Gastroesophageal sphincter (tissue), 4 donors: ENCODE data around the gene SLC25A41. TPM values are rescaled to one million over a fixed set of nuclear protein-coding genes. Genes with fewer than 3 reads are reported as not detected.

ENCODE experiments used
- ATAC-seq: fragments of 150-250 bp; one replicate; pipeline ENCODE4 v1.9.1; 2016; ENCODE audit warnings: mild to moderate bottlenecking, moderate library complexity
- H3K27ac ChIP-seq, 4 donors: fragments of 200-600 bp; sonication (generic) in 3 of 4; 1 replicate in 3 of 4; 2 replicates in 1 of 4; pipeline ENCODE4 v1.5.1; 2016 to 2019
- H3K27me3 ChIP-seq: fragments of 200-600 bp; sonication (generic); one replicate; pipeline ENCODE4 v1.5.1; 2019
- H3K36me3 ChIP-seq, 2 donors: fragments of 200-600 bp; sonication (generic); one replicate each; pipeline ENCODE4 v1.5.1; 2019; ENCODE audit warnings: control low read depth in 1 of 2
- H3K4me1 ChIP-seq, 3 donors: fragments of 200-600 bp; sonication (generic); 1 replicate in 2 of 3; 2 replicates in 1 of 3; pipeline ENCODE4 v1.5.1; 2016 to 2019; ENCODE audit warnings: control low read depth in 2 of 3
- H3K4me3 ChIP-seq, 2 donors: fragments of 200-600 bp; sonication (generic); one replicate each; pipeline ENCODE4 v1.5.1; 2019; ENCODE audit warnings: mild to moderate bottlenecking in 1 of 2, moderate library complexity in 1 of 2
- H3K9me3 ChIP-seq, 3 donors: fragments of 200-600 bp; sonication (generic); one replicate each; pipeline ENCODE4 v1.5.1; 2017 to 2019; ENCODE audit warnings: control low read depth in 2 of 3
- CTCF ChIP-seq, 4 experiments: fragments of 200-600 bp in 2 of 4; fragments of 450-650 bp in 2 of 4; sonication (generic) in 1 of 4; IDR thresholded peaks; one replicate each; pipeline ENCODE4 v1.5.1; 2017 to 2019; ENCODE audit warnings: antibody characterized with exemption in 4 of 4, mild to moderate bottlenecking in 2 of 4, moderate library complexity in 2 of 4
- EP300 ChIP-seq: sonication (generic); formaldehyde crosslinking; IDR thresholded peaks from one replicate; pipeline ENCODE4 v1.6.1; 2017; ENCODE audit warnings: antibody characterized with exemption, mild to moderate bottlenecking
- POLR2A ChIP-seq, 2 donors: fragments of 450-650 bp; IDR thresholded peaks; one replicate each; pipeline ENCODE4 v1.6.1; 2017; ENCODE audit warnings: antibody characterized with exemption in 2 of 2, mild to moderate bottlenecking in 2 of 2, moderate library complexity in 1 of 2
- POLR2AphosphoS5 ChIP-seq: sonication (generic); formaldehyde crosslinking; IDR thresholded peaks from one replicate; pipeline ENCODE4 v1.6.1; 2017; ENCODE audit warnings: antibody characterized with exemption
- WGBS, 2 donors: methylation state at CpG; one replicate each; pipeline ENCODE4 v1.1.5; 2018; ENCODE audit warnings: low coverage in 1 of 2; 5-methylcytosine and 5-hydroxymethylcytosine counted together
- total RNA-seq, 4 donors: library from RNA; depleted of rRNA; stranded (reverse); fragments of >200 nt; gene quantifications; one replicate each; pipeline ENCODE4 v1.1.0, GENCODE V29; 2016

SLC25A41 gene
- total RNA-seq, 4 donors from 2014 or later, result 0.27 to 1.3 TPM; not detected in 2

- Histone ChIP-seq H3K9me3 (no peaks in the 10 kb centered on the region), H3K27ac (no peak overlapping the region)
- no peak for TF ChIP-seq EP300
- no peak for TF ChIP-seq POLR2A (IDR thresholded peaks at IDR 0.05)
- TF ChIP-seq POLR2AphosphoS5, result no peak
- TF ChIP-seq CTCF (IDR thresholded peaks at IDR 0.05), result no peak
These were observed 37.3 kb downstream of the SLC25A41 start for GRCh38 chr19:6396305-6396704.

DNA sequence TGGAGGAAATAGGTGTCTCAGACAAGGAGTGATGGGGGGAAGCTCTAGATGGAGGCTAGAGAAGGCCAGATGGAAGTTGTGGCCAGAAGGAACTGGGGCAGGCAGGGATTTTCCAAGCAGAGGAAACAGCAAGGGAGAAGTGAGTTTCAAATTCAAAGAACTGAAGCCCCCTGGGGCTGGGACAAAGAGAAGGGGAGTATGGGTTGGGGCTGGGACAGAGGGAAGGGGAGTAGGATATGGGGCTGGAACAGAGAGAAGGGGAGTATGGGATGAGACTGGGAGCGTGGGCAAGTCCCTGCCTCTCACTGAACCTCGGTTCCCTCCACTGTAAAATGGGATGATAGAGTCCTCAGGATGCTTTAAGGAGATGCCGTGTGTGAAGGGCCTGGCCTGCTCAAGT lies 38.7 kb downstream of the SLC25A41 start:
- ATAC-seq, result no peak
- Histone ChIP-seq H3K4me1 (peaks cover 0 to 19% (median 7%) of the 10 kb centered on the region in 3 donors), H3K9me3 (no peaks in the 10 kb centered on the region), H3K27me3 (no peaks in the 10 kb centered on the region), H3K27ac (no peak overlapping the region), H3K4me3 (no peak overlapping the region), H3K36me3 (peaks cover 0 to 18% of the 10 kb centered on the region in 2 donors)
- 86 to 94% methylated on average over 2 to 3 of the region's 3 CpGs for WGBS, 2 donors
- TF ChIP-seq POLR2AphosphoS5, result no peak
- no peak for TF ChIP-seq EP300

More at GRCh38 chr19:6396305-6396704, 37.3 kb downstream of the SLC25A41 start:
- ATAC-seq, result no peak
- H3K27me3 ChIP-seq, result no peaks in the 10 kb centered on the region
- H3K4me1 ChIP-seq, result peaks cover 0 to 19% (median 7%) of the 10 kb centered on the region in 3 donors
- 83% methylated on average over 11 of the region's 12 CpGs; no CpG with 5 or more reads in 1 of the 2 donors for WGBS, 2 donors
- H3K36me3 ChIP-seq, result peaks cover 0 to 3% of the 10 kb centered on the region in 2 donors
- no peak overlapping the region for H3K4me3 ChIP-seq

GRCh38 chr19:6393983-6394412 lies 39.6 kb downstream of the SLC25A41 start:
- 39 to 49% methylated on average over 4 to 6 of the region's 14 CpGs for WGBS, 2 donors
- no peaks in the 10 kb centered on the region for H3K27me3 ChIP-seq
- no peaks in the 10 kb centered on the region for H3K9me3 ChIP-seq
- peaks cover 0 to 19% (median 7%) of the 10 kb centered on the region in 3 donors for H3K4me1 ChIP-seq
- H3K36me3 ChIP-seq, result peaks cover 0 to 26% of the 10 kb centered on the region in 2 donors
- H3K4me3 ChIP-seq, result peak overlapping the region; percentile 69 to 72
- peak overlapping the region; percentile 91 to 98 (median 95) for H3K27ac ChIP-seq
- no peak for ATAC-seq
- no peak for TF ChIP-seq POLR2AphosphoS5
- TF ChIP-seq CTCF (IDR thresholded peaks at IDR 0.05), result no peak
- no peak for TF ChIP-seq POLR2A (IDR thresholded peaks at IDR 0.05)
- no peak for TF ChIP-seq EP300

DNA sequence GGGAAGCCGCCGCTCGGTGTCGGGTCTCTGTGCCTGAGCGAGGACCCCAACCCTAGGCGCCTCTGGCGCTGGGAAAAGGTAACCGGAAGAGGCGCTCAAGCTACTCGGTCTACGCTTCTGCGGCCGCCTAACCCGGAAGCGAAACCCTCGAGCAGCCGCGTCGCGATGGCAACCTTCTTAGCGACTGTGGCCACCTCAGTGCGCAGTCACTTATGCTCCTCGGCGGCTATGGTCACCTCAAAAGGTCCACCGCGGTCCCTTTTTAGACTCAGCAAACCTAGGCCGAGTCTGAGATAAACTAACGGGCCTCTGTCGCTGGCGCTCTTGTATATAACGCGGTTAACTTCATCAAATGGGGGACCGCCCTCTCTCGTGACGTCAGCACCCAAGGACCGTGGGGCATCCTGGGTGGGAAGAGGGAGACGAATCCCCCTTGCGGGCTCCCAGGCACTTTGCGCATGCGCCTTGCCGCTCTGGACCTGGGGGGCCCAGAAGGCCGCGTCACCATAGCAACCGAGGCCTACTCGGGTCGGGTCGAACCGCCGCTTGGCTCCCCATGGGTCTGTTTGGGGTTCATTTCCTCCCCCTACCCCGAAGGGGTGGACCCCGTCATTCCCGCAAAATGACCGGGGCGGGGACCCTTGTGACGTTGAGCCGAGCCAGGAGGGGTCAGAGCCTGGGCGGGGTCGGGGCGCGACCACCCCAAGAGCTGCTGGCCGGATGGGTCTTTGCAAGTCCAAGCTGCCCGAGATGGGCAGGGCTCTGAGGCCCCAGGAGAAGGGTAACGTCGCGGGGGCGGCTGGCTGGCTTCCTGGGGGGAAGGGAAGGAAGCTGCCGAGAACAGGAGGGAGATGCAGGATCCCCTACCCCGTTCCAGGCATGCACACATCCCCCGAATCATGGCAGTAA lies 40.2 kb downstream of the SLC25A41 start, which contains the start of gene GTF2F1:
GTF2F1 (minus strand) TSS at position 91 of the 909 bp plus-strand sequence. CDS start 169 bp downstream, outside the sequence.
- peak within 1 kb of the TSS; percentile 69 to 72 for H3K4me3 ChIP-seq
- peaks cover 0 to 19% (median 7%) of the 10 kb centered on the region in 3 donors for H3K4me1 ChIP-seq
- TF ChIP-seq POLR2A (IDR thresholded peaks at IDR 0.05) (peak in 1 of 2 donors; percentile 29), POLR2AphosphoS5 (peak; percentile 42), EP300 (no peak), CTCF (IDR thresholded peaks at IDR 0.05) (peak in 2 of 4 experiments; percentile 7 to 39)
- no peaks in the 10 kb centered on the region for H3K27me3 ChIP-seq
- H3K9me3 ChIP-seq, result no peaks in the 10 kb centered on the region
- WGBS, 2 donors, result 0% methylated on average over 10 to 13 of the region's 69 CpGs
- peak within 1 kb of the TSS; percentile 91 to 98 (median 95) for H3K27ac ChIP-seq
- H3K36me3 ChIP-seq, result peaks cover 0 to 33% of the 10 kb centered on the region in 2 donors
- ATAC-seq, result peak; percentile 95

- Histone ChIP-seq H3K9me3 (no peaks in the 10 kb centered on the region), H3K4me3 (peak overlapping the region; percentile 69 to 72), H3K4me1 (peaks cover 0 to 19% (median 7%) of the 10 kb centered on the region in 3 donors), H3K27ac (peak overlapping the region; percentile 91 to 98 (median 95)), H3K36me3 (peaks cover 0 to 42% of the 10 kb centered on the region in 2 donors), H3K27me3 (no peaks in the 10 kb centered on the region)
- no peak for ATAC-seq
- WGBS, 2 donors, result 14% methylated on average over 11 of the region's 30 CpGs; no CpG with 5 or more reads in 1 of the 2 donors
- TF ChIP-seq EP300 (no peak), CTCF (IDR thresholded peaks at IDR 0.05) (peak in 1 of 4 experiments; percentile 31)
These were observed 41.1 kb downstream of the SLC25A41 start for GRCh38 chr19:6392221-6393073.
